SK-N-SH (cell line): ENCODE results near the gene RRP1B. TPM values are rescaled to one million over a fixed set of nuclear protein-coding genes. Genes with fewer than 3 reads are reported as not detected.
A peak's percentile ranks its signal among the peaks of the same experiment; 100 is the strongest.

ENCODE experiments used
- CTCF ChIA-PET: fragments of 300-600, 350-600 bp; formaldehyde crosslinking; extraction: SDS; loops from one replicate; lab custom pipeline; 2021; lab: Yijun Ruan, JAX
- POLR2A ChIA-PET: fragments of 350-600 bp; sonication (Branson Sonifier 250); formaldehyde crosslinking; extraction: SDS; loops from one replicate; lab custom pipeline; 2020; ENCODE audit warnings: antibody characterized with exemption, inconsistent platforms; lab: Yijun Ruan, JAX
- DNase-seq: peaks from one replicate; pipeline ENCODE4 v3.0.0; 2012
- H2AFZ ChIP-seq: fragments of 200-600 bp; sonication (generic); 2 replicates; pipeline ENCODE4 v1.8.1; 2016; ENCODE audit warnings: antibody characterized with exemption, mild to moderate bottlenecking, low read depth
- H3F3A ChIP-seq: fragments of 200-600 bp; sonication (generic); replicated peaks from 2 replicates; pipeline ENCODE3; 2016; ENCODE audit warnings: antibody characterized with exemption, mild to moderate bottlenecking; ENCODE audit not compliant: insufficient read depth
- H3K27ac ChIP-seq, 2 experiments: fragments of 200-500 bp in 1 of 2; fragments of 200-600 bp in 1 of 2; sonication (Bioruptor generic) in 1 of 2; sonication (generic), shearing (Covaris generic) in 1 of 2; 2 replicates each; pipeline versions ENCODE4 v1.5.1 to v1.6.1; 2014 to 2016; ENCODE audit warnings: low read depth in 2 of 2, inconsistent platforms in 1 of 2, low read length in 1 of 2, mild to moderate bottlenecking in 1 of 2, mixed read lengths in 1 of 2
- H3K27me3 ChIP-seq: fragments of 200-600 bp; sonication (generic), shearing (Covaris generic); 2 replicates; pipeline ENCODE4 v1.6.1; 2016; ENCODE audit warnings: mixed run types; ENCODE audit not compliant: insufficient read depth
- H3K36me3 ChIP-seq, 2 experiments: fragments of 200-500 bp in 1 of 2; fragments of 200-600 bp in 1 of 2; sonication (Bioruptor generic) in 1 of 2; sonication (generic) in 1 of 2; replicated peaks in 1 of 2; 2 replicates each; pipeline versions ENCODE3 to v1.5.1; 2014 to 2016; ENCODE audit warnings: low read length in 1 of 2, mild to moderate bottlenecking in 1 of 2; ENCODE audit not compliant: insufficient read depth in 2 of 2, control insufficient read depth in 1 of 2
- H3K4me1 ChIP-seq, 2 experiments: fragments of 200-500 bp in 1 of 2; fragments of 200-600 bp in 1 of 2; sonication (Bioruptor generic) in 1 of 2; sonication (generic), shearing (Covaris generic) in 1 of 2; 2 replicates each; pipeline versions ENCODE4 v1.5.1 to v1.6.1; 2014 to 2016; ENCODE audit warnings: low read depth in 1 of 2, low read length in 1 of 2, mixed run types in 1 of 2; ENCODE audit not compliant: insufficient read depth in 2 of 2, control insufficient read depth in 1 of 2
- H3K4me2 ChIP-seq: fragments of 200-600 bp; sonication (generic), shearing (Covaris generic); 2 replicates; pipeline ENCODE4 v1.6.1; 2017; ENCODE audit warnings: mixed run types
- H3K4me3 ChIP-seq, 2 experiments: fragments of 200-500 bp in 1 of 2; fragments of 200-600 bp in 1 of 2; sonication (Bioruptor generic) in 1 of 2; sonication (generic), shearing (Covaris generic) in 1 of 2; 2 replicates each; pipeline versions ENCODE4 v1.5.1 to v1.8.1; 2014 to 2016; ENCODE audit warnings: low read depth in 2 of 2, inconsistent platforms in 1 of 2, low read length in 1 of 2, mild to moderate bottlenecking in 1 of 2, mixed read lengths in 1 of 2, moderate library complexity in 1 of 2
- H3K79me2 ChIP-seq: fragments of 200-600 bp; sonication (generic); 2 replicates; pipeline ENCODE4 v1.8.1; 2017; ENCODE audit warnings: mild to moderate bottlenecking; ENCODE audit not compliant: insufficient read depth
- H3K9ac ChIP-seq: fragments of 200-600 bp; sonication (generic); 2 replicates; pipeline ENCODE4 v1.6.1; 2017; ENCODE audit warnings: mixed run types
- H3K9me2 ChIP-seq: fragments of 200-600 bp; sonication (generic); 2 replicates; pipeline ENCODE4 v1.6.1; 2017; ENCODE audit warnings: mixed run types
- H3K9me3 ChIP-seq: fragments of 200-600 bp; sonication (generic); 2 replicates; pipeline ENCODE4 v1.6.1; 2017; ENCODE audit warnings: mixed run types, mild to moderate bottlenecking, moderate library complexity
- H4K20me1 ChIP-seq: fragments of 200-600 bp; sonication (generic); 2 replicates; pipeline ENCODE4 v1.6.1; 2017; ENCODE audit warnings: mild to moderate bottlenecking, mixed run types; ENCODE audit not compliant: insufficient read depth
- CHD2 ChIP-seq: fragments of 150-350 bp; IDR thresholded peaks from 2 replicates; pipeline ENCODE4 v1.6.1; 2018; ENCODE audit warnings: low read length; ENCODE audit not compliant: partially characterized antibody
- CTCF ChIP-seq: fragments of 200-600 bp; sonication (generic); IDR thresholded peaks from 2 replicates; pipeline ENCODE4 v1.6.1; 2017; ENCODE audit warnings: antibody characterized with exemption, mild to moderate bottlenecking, moderate library complexity
- EP300 ChIP-seq, 2 experiments: IDR thresholded peaks; 2 replicates each; pipeline versions ENCODE4 v1.4.0 to v1.6.1; 2012; ENCODE audit warnings: borderline replicate concordance in 1 of 2, low read depth in 1 of 2, low read length in 1 of 2
- FOSL2 ChIP-seq: IDR thresholded peaks from 2 replicates; pipeline ENCODE4 v1.4.0; 2012; ENCODE audit warnings: low read depth, mild to moderate bottlenecking, moderate library complexity, borderline replicate concordance
- FOXJ3 ChIP-seq: sonication (generic); formaldehyde crosslinking; IDR thresholded peaks from 2 replicates; pipeline ENCODE4 v1.5.1; 2020; ENCODE audit warnings: mild to moderate bottlenecking, missing genetic modification reagents
- FOXM1 ChIP-seq: IDR thresholded peaks from 2 replicates; pipeline ENCODE4 v1.4.0; 2012; ENCODE audit warnings: low read depth, mild to moderate bottlenecking
- GABPA ChIP-seq: IDR thresholded peaks from 2 replicates; pipeline ENCODE4 v1.4.0; 2012; ENCODE audit warnings: low read depth, mild to moderate bottlenecking
- IRF3 ChIP-seq: fragments of 150-350 bp; IDR thresholded peaks from 2 replicates; pipeline ENCODE4 v1.6.1; 2016; ENCODE audit warnings: mild to moderate bottlenecking, low read depth, low read length
- JUND ChIP-seq: IDR thresholded peaks from 2 replicates; pipeline ENCODE4 v1.4.0; 2012
- MAX ChIP-seq: IDR thresholded peaks from 2 replicates; pipeline ENCODE4 v1.4.0; 2012; ENCODE audit warnings: low read depth
- MEF2A ChIP-seq: IDR thresholded peaks from 2 replicates; pipeline ENCODE4 v1.4.0; 2012; ENCODE audit warnings: low read depth, borderline replicate concordance
- MXI1 ChIP-seq: IDR thresholded peaks from 2 replicates; pipeline ENCODE4 v1.6.1; 2012; ENCODE audit warnings: mild to moderate bottlenecking, low read depth, low read length, improper control_type of control experiment
- POLR2AphosphoS5 ChIP-seq: IDR thresholded peaks from 2 replicates; pipeline ENCODE4 v1.6.1; 2012; ENCODE audit warnings: low read depth, low read length
- RAD21 ChIP-seq: IDR thresholded peaks from 2 replicates; pipeline ENCODE4 v1.6.1; 2012; ENCODE audit warnings: mild to moderate bottlenecking, low read length
- RCOR1 ChIP-seq: fragments of 150-350 bp; IDR thresholded peaks from 2 replicates; pipeline ENCODE4 v1.6.1; 2017; ENCODE audit warnings: antibody characterized with exemption, low read length
- RFX5 ChIP-seq: IDR thresholded peaks from 2 replicates; pipeline ENCODE4 v1.6.1; 2012; ENCODE audit warnings: mild to moderate bottlenecking, improper control_type of control experiment, low read length
- SMC3 ChIP-seq: IDR thresholded peaks from 2 replicates; pipeline ENCODE4 v1.6.1; 2012; ENCODE audit warnings: low read depth, low read length, improper control_type of control experiment
- TAF1 ChIP-seq: IDR thresholded peaks from 2 replicates; pipeline ENCODE4 v1.6.1; 2012; ENCODE audit warnings: low read depth, mild to moderate bottlenecking, low read length, moderate library complexity, borderline replicate concordance
- USF1 ChIP-seq: IDR thresholded peaks from 2 replicates; pipeline ENCODE4 v1.4.0; 2012; ENCODE audit warnings: low read depth, borderline replicate concordance
- USF2 ChIP-seq: fragments of 150-350 bp; IDR thresholded peaks from 2 replicates; pipeline ENCODE4 v1.6.1; 2017; ENCODE audit warnings: antibody characterized with exemption, low read length, low read depth, borderline replicate concordance
- YY1 ChIP-seq: IDR thresholded peaks from 2 replicates; pipeline ENCODE4 v1.4.0; 2012; ENCODE audit warnings: low read depth, mild to moderate bottlenecking
- ZBTB33 ChIP-seq: IDR thresholded peaks from 2 replicates; pipeline ENCODE4 v1.4.0; 2012; ENCODE audit warnings: low read depth, borderline replicate concordance
- WGBS: methylation state at CpG from one replicate; pipeline ENCODE4 v1.1.6; 2017; ENCODE audit warnings: low lambda C conversion rate; 5-methylcytosine and 5-hydroxymethylcytosine counted together
- polyA plus RNA-seq, 3 experiments: library from polyadenylated mRNA; depleted of rRNA; stranded (reverse); fragments of >200 nt; gene quantifications; 2 replicates each; pipeline ENCODE4 v1.2.3, GENCODE V29; 2012

RRP1B gene
- polyA plus RNA-seq, 1 of the 3 experiments (the other 2 are of a cell fraction) = 10.4 TPM

GRCh38 chr21:43644071-43644470 lies 15.3 kb upstream of the RRP1B start (continued):
- TF ChIP-seq ZBTB33 (no peak), IRF3 (no peak)

GRCh38 chr21:43644609-43645008 lies 14.8 kb upstream of the RRP1B start:
- Histone ChIP-seq H3K79me2 (no peaks in the 10 kb centered on the region), H3K9ac (peak overlapping the region; percentile 46; the same call in 1 of the 2 replicates), H3K4me2 (peak overlapping the region; percentile 50; the same call in 1 of the 2 replicates)
- no peak for TF ChIP-seq TAF1
- TF ChIP-seq RCOR1 = no peak
- no peak for TF ChIP-seq USF1
- no peak for TF ChIP-seq CTCF
- TF ChIP-seq USF2 = no peak
- no peak for TF ChIP-seq FOSL2
- TF ChIP-seq SMC3 = no peak
- TF ChIP-seq JUND = no peak
- no peak for TF ChIP-seq MAX
- no peak for TF ChIP-seq CHD2
- no peak for TF ChIP-seq YY1
- no peak for TF ChIP-seq FOXM1
- no peak for TF ChIP-seq MXI1
- no peak for TF ChIP-seq RFX5
- no peak for TF ChIP-seq RAD21
- no peak for TF ChIP-seq POLR2AphosphoS5
- TF ChIP-seq FOXJ3 (CRISPR knock-in tag) = no peak
- TF ChIP-seq MEF2A = no peak
- no peak for TF ChIP-seq GABPA
- TF ChIP-seq EP300 (IDR thresholded peaks at IDR 0.05; ENCODE audit: borderline replicate concordance in 1 of 2, low read depth in 1 of 2, low read length in 1 of 2) = no peak
- TF ChIP-seq, all 33 proteins: peak for 0
- peak overlapping the region in 1 of 2 experiments; percentile 69; a peak in 2 of 4 replicates for H3K27ac ChIP-seq
- WGBS = 44% methylated on average over 6 of the region's 6 CpGs
- no peaks in the 10 kb centered on the region for H3K9me3 ChIP-seq
- no peaks in the 10 kb centered on the region for H3K27me3 ChIP-seq
- H3F3A ChIP-seq = peaks cover 9% of the 10 kb centered on the region
- H4K20me1 ChIP-seq = no peaks in the 10 kb centered on the region
- no peak overlapping the region for H3K4me3 ChIP-seq
- H3K4me1 ChIP-seq = peaks cover 2 to 12% of the 10 kb centered on the region in 2 experiments; a peak in 3 of 4 replicates
- ChIA-PET POLR2A (no interaction called here), CTCF (interaction anchor here (0.9 to 4.7 kb wide), 7 partner anchors 10 to 437 kb away, joined by 3 to 30 read pairs (median 3); no protein-coding TSS in a partner anchor)
- no peak for DNase-seq
- no peaks in the 10 kb centered on the region for H3K36me3 ChIP-seq
- H3K9me2 ChIP-seq = no peaks in the 10 kb centered on the region
- peak overlapping the region; percentile 74 for H2AFZ ChIP-seq
